SH-SY5Y (cell line): ENCODE results near the gene FMR1.

Source experiments
- GATA2 ChIP-seq: IDR thresholded peaks from 2 replicates; pipeline ENCODE4 v1.6.1; 2011; ENCODE audit warnings: mild to moderate bottlenecking, low read depth, low read length
- GATA3 ChIP-seq: IDR thresholded peaks from 2 replicates; pipeline ENCODE4 v1.6.1; 2011; ENCODE audit warnings: low read depth, mild to moderate bottlenecking, low read length, moderate library complexity

- TF ChIP-seq GATA2 (no peak), GATA3 (no peak)
These were observed 19.8 kb upstream of the FMR1 start for GRCh38 chrX:147891896-147892295.
